HG03571 (cell line): ENCODE results near the gene RASEF.

Experiments used
- ATAC-seq: cut with Tn5 transposase; IDR thresholded peaks from one replicate; pipeline ENCODE4 v1.9.1; 2021; ENCODE audit not compliant: unreplicated experiment

The RASEF gene

DNA sequence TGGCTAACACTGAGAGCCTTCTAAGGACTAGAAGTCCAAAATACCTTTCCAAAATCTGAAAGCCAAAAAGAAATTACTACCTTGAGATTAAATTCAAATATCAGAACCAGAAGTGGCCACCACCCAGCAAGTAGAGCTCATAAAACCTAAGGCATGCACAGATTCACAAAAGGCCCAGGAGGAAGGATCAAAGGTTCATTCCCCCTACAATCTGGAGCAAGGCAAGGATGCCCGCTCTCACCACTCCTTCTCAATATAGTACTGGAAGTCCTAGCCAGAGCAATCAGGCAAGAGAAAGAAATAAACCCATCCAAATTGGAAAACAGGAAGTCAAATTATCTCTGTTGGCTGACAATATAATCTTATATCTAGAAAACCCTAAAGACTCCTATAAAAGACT lies 6.0 kb downstream of the RASEF start:
- no peak for ATAC-seq

DNA sequence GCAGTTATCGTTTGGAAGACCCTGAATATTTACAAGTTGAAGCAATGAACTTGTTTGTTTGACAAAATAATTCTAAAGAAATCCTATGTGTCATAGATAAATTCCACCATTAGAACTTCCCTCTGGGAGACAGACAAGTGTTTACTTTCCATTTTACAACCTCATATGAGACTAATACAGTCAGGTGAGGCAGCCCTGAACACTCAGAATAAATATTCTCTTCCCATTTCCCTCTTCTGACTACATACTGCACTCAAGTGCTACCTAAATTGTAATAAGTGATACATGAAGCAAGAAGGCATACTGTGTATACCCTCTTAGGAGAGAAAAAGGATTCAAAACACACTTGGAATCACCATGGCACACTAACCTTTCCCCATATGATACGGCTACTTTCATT lies 6.8 kb downstream of the RASEF start:
- no peak for ATAC-seq

- ATAC-seq, result no peak
Observed at GRCh38 chr9:83047839-83048775, 14.8 kb downstream of the RASEF start.

DNA sequence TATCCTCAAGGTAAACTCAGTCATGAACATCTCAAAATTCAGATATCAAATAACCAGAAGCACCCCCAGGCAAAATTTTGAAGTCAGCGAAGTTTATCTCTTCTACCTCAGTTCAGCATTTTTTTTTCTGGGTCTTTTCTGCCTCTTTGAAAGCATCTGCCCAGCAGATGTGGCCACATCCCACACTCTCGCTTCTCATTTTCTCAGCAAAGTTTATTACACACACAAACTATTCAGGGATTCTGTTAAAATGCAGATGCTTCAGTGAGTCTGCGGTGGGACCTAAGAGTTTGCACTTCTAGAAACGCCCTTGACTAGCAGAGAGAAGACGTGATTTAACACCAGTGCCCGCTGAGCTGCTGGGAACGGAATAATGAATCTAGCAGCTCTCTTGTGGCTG lies 19.3 kb downstream of the RASEF start:
- ATAC-seq, result no peak

- no peak for ATAC-seq
Observed at GRCh38 chr9:83041771-83042170, 21.2 kb downstream of the RASEF start.

DNA sequence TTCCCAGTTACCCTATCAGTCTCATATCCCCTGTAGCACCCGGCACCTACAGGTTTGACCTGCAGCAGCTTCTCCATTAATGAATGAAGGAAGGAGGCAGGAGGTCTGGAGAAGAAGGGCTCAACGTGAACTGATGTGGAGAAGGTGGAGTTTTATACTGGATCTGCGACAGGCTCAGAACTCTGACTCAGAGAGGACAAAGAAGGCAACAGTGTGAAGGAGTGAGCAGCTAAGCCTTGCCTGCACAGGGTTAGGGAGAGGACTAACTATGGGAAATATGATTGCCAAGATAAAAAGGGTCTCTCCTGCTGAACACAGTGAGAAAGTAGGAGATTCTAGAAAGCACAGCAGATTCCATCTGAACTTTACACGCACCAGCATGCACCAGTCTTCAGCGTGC lies 23.6 kb downstream of the RASEF start:
- no peak for ATAC-seq

DNA sequence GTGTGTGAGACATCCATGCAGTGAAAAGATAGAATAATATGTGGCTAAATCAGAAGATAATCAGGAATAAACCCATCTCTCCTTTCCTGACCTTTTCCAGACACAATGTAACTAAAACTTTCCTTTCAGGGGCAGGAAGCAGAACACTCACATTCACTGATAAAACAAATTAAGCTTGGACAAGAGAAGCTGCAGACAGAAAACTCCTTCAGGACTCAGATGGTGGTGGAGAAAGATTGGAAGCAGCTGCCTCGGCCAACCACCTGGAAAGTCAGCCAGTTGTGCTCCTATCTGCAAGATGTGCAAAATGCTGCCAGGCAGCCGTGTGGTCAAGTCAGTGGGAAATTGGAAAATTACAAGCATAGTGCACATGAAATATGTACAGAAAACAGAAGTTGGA lies 26.9 kb downstream of the RASEF start:
- no peak for ATAC-seq

DNA sequence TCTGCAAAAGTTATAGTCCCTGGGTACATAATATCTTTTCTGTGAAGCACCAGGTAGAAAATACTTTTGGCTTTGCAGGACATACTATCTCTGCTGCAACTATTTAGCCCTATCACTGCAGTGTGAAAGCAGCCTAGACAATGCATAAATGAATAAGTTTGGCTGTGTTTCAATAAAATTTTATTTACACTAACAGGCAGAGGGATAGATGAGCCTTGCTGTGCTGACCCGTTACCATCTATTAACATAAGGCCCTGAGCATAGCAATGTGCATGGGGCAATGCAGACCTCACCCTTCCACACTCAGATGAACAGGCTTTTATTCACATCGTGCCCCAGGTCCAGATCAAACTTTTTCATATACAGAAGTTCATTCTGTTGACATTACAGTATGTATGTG lies 27.8 kb downstream of the RASEF start:
- ATAC-seq, result no peak

DNA sequence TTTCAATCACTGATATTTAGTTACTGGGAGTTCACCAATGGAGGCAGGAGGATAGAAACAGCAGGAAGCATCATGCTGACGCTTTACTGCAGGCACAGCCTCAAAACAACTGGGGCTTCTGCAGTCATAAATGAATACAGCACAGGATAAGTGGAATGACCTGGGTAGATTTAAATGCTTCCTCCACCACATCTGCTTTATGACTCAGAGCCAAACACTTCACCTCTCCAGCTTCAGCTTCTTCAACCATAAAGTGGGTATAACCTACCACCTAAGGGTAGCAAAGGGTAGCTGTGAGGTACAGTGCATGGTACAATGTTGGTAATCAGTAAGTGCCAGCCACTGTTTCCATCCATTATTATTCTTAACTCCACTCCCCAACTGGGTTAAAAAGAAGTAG lies 28.4 kb downstream of the RASEF start:
- ATAC-seq, result no peak

GRCh38 chr9:83034026-83034425 lies 28.9 kb downstream of the RASEF start:
- ATAC-seq, result no peak

GRCh38 chr9:83032065-83032625 lies 30.8 kb downstream of the RASEF start:
- ATAC-seq, result no peak

DNA sequence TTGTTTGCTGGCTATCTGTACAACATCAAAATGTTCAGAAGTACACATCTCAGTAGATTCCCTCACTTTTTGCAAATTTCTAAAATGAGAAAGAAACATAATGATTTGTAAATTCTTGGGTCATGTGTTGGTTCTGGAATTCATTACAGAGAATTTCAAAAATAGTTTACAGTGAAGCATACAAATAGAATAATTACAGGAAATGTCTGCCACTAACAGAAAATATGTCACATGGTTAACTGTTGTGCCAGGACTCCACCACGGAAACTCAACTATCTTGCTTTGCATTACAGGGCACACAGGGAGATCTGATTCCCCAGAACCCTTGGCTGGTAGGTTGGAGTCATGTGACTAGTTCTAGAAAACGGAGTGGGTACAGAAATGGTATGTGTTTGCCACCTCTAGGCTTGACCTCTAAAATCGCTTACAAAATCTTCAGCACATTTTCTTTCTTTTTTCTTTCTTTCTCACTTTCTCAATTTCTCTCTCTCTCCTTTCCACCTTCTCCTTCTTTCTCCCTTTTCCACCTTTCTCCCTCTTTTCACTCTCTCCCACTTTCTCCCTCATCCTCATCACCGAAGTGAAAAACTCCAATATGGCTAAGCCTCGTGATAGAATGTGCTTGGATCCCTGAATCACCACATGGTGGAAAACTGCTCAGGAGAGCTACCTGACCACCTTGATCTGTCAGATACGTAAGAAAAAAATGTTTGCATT lies 32.4 kb downstream of the RASEF start:
- no peak for ATAC-seq

DNA sequence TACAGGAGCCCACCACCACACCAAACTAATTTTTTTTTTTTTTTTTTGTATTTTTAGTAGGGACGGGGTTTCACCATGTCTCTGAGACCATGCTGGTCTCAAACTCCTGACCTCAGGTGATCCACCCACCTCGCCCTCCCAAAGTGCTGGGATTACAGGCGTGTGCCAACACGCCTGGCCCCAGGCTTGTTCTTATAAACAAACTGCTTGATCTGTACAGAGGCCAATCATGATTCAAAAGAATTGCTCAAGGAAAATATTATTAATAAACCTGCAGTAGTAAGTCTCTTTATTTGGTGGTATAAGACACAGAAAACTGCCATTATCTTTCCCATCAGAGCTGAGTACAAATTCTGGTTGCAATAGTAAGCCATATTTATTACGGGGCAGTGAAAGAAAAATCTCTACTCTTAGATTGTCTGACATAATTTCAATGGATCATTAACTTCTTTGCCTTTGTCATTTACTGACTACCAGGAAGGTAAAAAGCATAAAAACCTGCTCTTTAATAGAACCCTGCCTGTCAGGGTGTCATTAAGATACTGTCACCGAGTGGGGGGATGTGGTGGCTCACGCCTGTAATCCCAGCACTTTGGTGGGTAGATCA lies 33.3 kb downstream of the RASEF start:
- no peak for ATAC-seq

DNA sequence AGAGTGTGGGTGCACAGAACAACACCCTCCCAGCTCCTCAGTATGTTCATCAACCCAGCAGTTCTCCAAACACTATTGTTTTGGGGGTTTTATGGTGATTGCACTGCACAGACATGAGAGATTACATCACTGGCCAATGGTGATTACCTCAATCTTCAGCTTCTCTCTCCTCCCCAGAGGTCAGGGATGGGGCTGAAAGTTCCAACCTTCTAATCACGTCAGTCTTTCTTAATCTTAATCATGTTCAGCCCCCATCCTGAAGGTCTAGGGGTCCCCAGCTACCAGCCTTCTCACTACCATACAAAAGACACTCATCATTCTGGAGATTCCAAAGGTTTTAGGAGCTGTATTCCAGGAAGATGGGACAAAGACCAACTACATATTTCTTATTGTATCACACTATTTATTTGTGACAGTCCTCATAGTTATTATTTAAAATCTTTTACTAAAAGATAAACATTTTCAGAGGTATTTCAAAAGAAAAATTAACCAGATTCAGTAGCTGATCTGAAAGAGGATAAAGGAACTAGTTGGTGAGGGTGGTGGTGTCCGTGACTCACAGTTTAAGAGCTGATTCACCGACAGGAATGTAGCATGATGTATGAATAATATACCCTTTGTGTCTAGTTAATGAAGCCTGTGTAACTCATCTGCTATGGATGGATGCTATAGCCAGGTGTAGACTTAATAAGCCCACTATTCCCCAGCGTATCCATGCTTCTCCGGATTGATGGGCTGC lies 35.6 kb downstream of the RASEF start:
- ATAC-seq, result no peak

DNA sequence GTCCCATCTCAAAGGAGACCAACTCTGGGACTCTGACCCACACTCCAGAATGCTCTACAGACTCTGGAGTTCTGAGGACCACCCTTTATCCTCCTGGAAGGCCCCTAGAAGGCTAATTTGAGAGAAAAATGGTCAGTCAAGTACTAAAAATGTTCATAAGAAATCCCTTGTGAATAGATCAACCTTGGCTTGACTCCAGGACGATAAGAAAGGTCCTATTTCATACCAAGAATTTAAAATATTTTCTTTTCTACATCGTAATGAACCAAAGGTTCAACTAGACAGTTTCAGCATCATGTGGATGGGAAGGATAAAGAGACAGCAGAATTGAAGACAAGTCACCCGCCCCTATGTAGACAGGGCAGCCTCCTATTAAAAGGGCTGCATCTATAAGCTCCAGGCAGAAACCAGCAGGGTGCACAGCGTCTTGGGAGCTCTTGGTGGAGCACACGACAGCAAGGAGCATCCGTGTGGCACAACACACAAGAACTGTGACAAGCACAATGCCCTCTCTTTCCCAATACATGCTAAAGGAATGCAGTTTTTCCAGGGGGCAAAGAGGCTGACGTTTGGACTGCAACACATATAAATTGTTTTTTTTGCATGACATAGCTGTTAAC lies 38.3 kb downstream of the RASEF start:
- ATAC-seq, result no peak

DNA sequence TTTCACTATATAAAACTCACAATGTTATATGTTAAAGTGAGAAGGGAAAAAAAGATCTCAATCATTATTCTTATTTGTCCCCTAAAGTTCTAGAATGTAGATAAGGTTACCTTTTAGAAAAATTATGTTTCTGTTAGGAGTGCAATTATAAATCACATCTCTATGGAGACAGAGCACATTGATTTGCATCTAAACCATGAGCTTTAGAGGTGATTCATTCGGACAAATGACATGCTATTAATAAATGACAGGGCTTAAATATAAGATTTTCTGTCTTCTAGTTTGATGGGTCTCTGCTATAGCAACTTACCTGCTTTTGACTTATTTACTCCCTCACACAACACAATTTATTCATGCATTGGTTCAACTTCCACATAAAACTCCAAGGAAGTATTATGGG lies 39.8 kb downstream of the RASEF start:
- ATAC-seq, result no peak

DNA sequence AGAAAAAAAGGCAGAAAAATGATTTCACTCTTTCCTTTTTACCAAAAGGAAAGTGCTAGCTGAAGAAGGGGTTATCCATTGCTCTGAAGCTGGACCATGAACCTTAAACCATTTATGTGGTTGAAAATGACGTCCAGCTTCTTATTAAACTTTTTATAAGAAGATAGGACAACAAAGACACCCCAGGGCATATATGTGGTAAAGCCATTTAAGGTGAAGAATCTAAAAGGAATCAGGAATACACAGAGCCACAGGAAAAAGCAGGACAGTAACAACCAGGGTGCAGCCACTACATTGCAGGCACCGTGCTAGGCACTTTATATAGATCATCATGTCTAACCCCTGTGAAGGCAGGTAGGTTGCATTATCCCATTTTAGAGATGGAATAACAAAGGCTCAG lies 42.1 kb downstream of the RASEF start:
- no peak for ATAC-seq

DNA sequence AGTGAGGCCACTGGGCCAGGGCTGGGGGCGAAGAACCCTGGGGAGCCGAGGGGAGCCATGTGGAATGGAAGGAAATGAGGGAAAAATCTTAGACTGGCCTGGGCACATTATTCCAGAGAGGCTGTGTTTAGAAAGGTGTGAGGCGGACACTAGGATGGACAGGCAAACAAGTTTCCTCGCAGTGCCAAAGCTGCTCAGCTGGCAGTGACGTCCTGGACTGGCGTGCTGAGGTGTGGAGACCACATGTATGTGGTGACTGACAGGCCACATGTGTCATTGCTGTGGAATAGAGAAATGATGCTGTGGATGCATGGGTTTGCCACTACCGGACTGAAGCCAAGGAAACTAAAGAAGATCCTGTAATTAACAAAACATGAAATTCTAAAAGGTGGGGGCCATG lies 42.6 kb downstream of the RASEF start:
- ATAC-seq, result no peak

GRCh38 chr9:83019246-83019645 lies 43.7 kb downstream of the RASEF start:
- no peak for ATAC-seq

- no peak for ATAC-seq
Observed at GRCh38 chr9:83015897-83016296, 47.0 kb downstream of the RASEF start.
